ENCODE data around the gene CALCR. TPM values are rescaled to one million over a fixed set of nuclear protein-coding genes. Genes with fewer than 3 reads are reported as not detected.
"Not testable (repeated sequence)": the region's sequence is repeated elsewhere in the genome, so short reads cannot be mapped to it uniquely, and the experiment has no call there.

Gene CALCR
- total and polyA plus RNA-seq, 2 donors (not counting 1 experiment from before 2014, with no cell fraction given) = not detected

DNA sequence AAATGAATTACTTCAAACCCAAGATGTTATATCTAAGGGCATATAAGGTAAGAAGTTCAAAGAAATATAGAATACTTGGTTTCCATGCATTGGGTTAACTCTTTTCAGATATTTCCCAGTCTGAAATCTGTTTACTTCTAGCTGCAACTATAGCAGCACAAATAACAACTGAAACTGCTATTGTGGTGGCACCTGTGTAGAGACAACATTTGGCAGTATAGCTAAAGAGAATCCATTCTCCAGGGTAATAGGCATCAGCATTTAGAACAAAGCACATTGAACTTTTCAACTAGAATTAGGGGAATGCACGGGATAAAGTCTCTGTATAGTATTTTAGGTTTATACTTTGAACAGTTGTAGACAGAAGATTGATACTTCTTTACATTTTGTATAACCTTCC, 19.7 kb upstream of the CALCR start:
- no peaks in the 10 kb centered on the region for H3K36me3 ChIP-seq (replicated peaks in 1 of 2; ENCODE audit: control extremely low read depth in 1 of 2, control insufficient read depth in 1 of 2, extremely low read depth in 1 of 2, insufficient read depth in 2 of 2, low read length in 1 of 2)
- H3K27me3 ChIP-seq (replicated peaks in 1 of 4; ENCODE audit: control extremely low read depth in 1 of 4, control insufficient read depth in 3 of 4, insufficient read depth in 4 of 4, low read length in 3 of 4) = peaks cover 0 to 6% (median 0%) of the 10 kb centered on the region in 4 experiments
- no peaks in the 10 kb centered on the region for H3K9me3 ChIP-seq (ENCODE audit: control extremely low read depth in 1 of 3, control insufficient read depth in 2 of 3, insufficient read depth in 1 of 3, low read length in 2 of 3)
- no peaks in the 10 kb centered on the region for H3K79me2 ChIP-seq (ENCODE audit: control insufficient read depth, insufficient read depth, low read length)
- no peak overlapping the region for H3K4me3 Mint-ChIP-seq
- H2AFZ ChIP-seq (ENCODE audit: insufficient read depth, low read depth, low read length, poor library complexity, severe bottlenecking) = no peak overlapping the region
- H3K9me3 Mint-ChIP-seq (ENCODE audit: insufficient read depth) = no peaks in the 10 kb centered on the region
- no peak overlapping the region for H3K4me3 ChIP-seq (ENCODE audit: control extremely low read depth in 1 of 5, extremely low read depth in 1 of 5, insufficient read depth in 1 of 5, low read depth in 2 of 5, low read length in 4 of 5)
- intact Hi-C loops (cut with micrococcal nuclease) = no loop called here
- ChIA-PET POLR2A (no interaction called here), CTCF (no interaction called here)
- no peaks in the 10 kb centered on the region for H3K4me1 Mint-ChIP-seq
- H3K4me2 ChIP-seq (replicated peaks; ENCODE audit: low read depth, low read length, poor library complexity, severe bottlenecking) = no peak overlapping the region
- TF ChIP-seq EZH2 (IDR thresholded peaks at IDR 0.05; ENCODE audit: borderline replicate concordance, insufficient read depth, low read depth, low read length, poor library complexity, severe bottlenecking) = no peak
- TF ChIP-seq, protein P1, sequence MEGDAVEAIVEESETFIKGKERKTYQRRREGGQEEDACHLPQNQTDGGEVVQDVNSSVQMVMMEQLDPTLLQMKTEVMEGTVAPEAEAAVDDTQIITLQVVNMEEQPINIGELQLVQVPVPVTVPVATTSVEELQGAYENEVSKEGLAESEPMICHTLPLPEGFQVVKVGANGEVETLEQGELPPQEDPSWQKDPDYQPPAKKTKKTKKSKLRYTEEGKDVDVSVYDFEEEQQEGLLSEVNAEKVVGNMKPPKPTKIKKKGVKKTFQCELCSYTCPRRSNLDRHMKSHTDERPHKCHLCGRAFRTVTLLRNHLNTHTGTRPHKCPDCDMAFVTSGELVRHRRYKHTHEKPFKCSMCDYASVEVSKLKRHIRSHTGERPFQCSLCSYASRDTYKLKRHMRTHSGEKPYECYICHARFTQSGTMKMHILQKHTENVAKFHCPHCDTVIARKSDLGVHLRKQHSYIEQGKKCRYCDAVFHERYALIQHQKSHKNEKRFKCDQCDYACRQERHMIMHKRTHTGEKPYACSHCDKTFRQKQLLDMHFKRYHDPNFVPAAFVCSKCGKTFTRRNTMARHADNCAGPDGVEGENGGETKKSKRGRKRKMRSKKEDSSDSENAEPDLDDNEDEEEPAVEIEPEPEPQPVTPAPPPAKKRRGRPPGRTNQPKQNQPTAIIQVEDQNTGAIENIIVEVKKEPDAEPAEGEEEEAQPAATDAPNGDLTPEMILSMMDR (IDR thresholded peaks at IDR 0.05) = no peak
- H3K9ac ChIP-seq (ENCODE audit: low read length) = no peak overlapping the region
- DNase-seq (no peak), ATAC-seq (ENCODE audit: low read depth) (no peak)
- H3K27ac ChIP-seq (ENCODE audit: low read length in 2 of 2) = no peak overlapping the region
- H3K27me3 Mint-ChIP-seq = peaks cover 16% of the 10 kb centered on the region
- H3K27ac Mint-ChIP-seq = no peak overlapping the region
- no peaks in the 10 kb centered on the region for H4K20me1 ChIP-seq (ENCODE audit: control insufficient read depth, insufficient read depth, low read length, poor library complexity, severe bottlenecking)
- WGBS (ENCODE audit: insufficient coverage) = no CpG with 5 or more reads among the region's 1 CpG
- no peaks in the 10 kb centered on the region for H3K4me1 ChIP-seq (ENCODE audit: control insufficient read depth in 2 of 2, insufficient read depth in 2 of 2, low read length in 2 of 2)

DNA sequence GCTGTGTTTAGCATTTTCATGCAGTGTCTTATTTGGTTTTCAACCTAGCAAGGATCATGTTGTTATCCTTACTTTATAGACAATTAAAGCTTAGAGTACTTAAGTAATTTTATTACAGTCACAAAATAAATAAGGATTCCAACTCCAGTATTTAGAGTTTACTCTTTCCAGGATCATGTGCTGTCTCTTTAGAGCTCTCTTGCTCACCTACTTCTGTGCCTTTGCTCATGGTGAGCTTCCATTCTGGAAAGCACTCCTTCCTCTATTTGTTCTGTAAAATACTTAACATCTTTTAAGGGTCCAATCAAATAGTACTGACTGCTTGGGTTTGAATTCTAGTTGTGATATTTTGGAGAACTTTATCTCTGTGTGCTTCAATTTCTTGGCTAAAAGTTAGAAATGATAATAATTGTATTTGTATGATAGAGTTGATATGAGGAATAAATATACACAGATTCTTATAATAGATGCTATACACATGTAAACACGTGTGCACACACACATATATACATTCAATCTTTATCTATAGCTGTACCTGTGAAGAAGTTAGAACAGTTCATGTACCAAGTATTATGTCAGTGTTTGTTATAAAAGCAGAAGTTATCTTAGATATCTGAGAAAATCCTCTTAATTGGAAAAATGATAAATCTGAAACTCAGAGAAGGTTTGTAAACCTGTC, 18.2 kb upstream of the CALCR start:
- Histone ChIP-seq H3K9me3 (ENCODE audit: control extremely low read depth in 1 of 3, control insufficient read depth in 2 of 3, insufficient read depth in 1 of 3, low read length in 2 of 3) (no peaks in the 10 kb centered on the region), H3K27ac (ENCODE audit: low read length in 2 of 2) (no peak overlapping the region), H3K79me2 (ENCODE audit: control insufficient read depth, insufficient read depth, low read length) (no peaks in the 10 kb centered on the region), H3K36me3 (replicated peaks in 1 of 2; ENCODE audit: control extremely low read depth in 1 of 2, control insufficient read depth in 1 of 2, extremely low read depth in 1 of 2, insufficient read depth in 2 of 2, low read length in 1 of 2) (no peaks in the 10 kb centered on the region), H3K4me3 (ENCODE audit: control extremely low read depth in 1 of 5, extremely low read depth in 1 of 5, insufficient read depth in 1 of 5, low read depth in 2 of 5, low read length in 4 of 5) (no peak overlapping the region), H3K4me2 (replicated peaks; ENCODE audit: low read depth, low read length, poor library complexity, severe bottlenecking) (no peak overlapping the region), H2AFZ (ENCODE audit: insufficient read depth, low read depth, low read length, poor library complexity, severe bottlenecking) (no peak overlapping the region), H3K4me1 (ENCODE audit: control insufficient read depth in 2 of 2, insufficient read depth in 2 of 2, low read length in 2 of 2) (no peaks in the 10 kb centered on the region), H3K27me3 (replicated peaks in 1 of 4; ENCODE audit: control extremely low read depth in 1 of 4, control insufficient read depth in 3 of 4, insufficient read depth in 4 of 4, low read length in 3 of 4) (peaks cover 0 to 6% (median 0%) of the 10 kb centered on the region in 4 experiments), H4K20me1 (ENCODE audit: control insufficient read depth, insufficient read depth, low read length, poor library complexity, severe bottlenecking) (no peaks in the 10 kb centered on the region), H3K9ac (ENCODE audit: low read length) (no peak overlapping the region)
- ATAC-seq (ENCODE audit: low read depth) (no peak), DNase-seq (no peak)
- H3K4me1 Mint-ChIP-seq = no peaks in the 10 kb centered on the region
- intact Hi-C loops (cut with micrococcal nuclease) = no loop called here
- no peaks in the 10 kb centered on the region for H3K9me3 Mint-ChIP-seq (ENCODE audit: insufficient read depth)
- peaks cover 16% of the 10 kb centered on the region for H3K27me3 Mint-ChIP-seq
- no peak overlapping the region for H3K4me3 Mint-ChIP-seq
- no peak overlapping the region for H3K27ac Mint-ChIP-seq
- ChIA-PET POLR2A (no interaction called here), CTCF (no interaction called here)
- no CpG with 5 or more reads among the region's 1 CpG for WGBS (ENCODE audit: insufficient coverage)
- no peak for TF ChIP-seq EZH2 (IDR thresholded peaks at IDR 0.05; ENCODE audit: borderline replicate concordance, insufficient read depth, low read depth, low read length, poor library complexity, severe bottlenecking)
- TF ChIP-seq, protein P1 (IDR thresholded peaks at IDR 0.05) = no peak

DNA sequence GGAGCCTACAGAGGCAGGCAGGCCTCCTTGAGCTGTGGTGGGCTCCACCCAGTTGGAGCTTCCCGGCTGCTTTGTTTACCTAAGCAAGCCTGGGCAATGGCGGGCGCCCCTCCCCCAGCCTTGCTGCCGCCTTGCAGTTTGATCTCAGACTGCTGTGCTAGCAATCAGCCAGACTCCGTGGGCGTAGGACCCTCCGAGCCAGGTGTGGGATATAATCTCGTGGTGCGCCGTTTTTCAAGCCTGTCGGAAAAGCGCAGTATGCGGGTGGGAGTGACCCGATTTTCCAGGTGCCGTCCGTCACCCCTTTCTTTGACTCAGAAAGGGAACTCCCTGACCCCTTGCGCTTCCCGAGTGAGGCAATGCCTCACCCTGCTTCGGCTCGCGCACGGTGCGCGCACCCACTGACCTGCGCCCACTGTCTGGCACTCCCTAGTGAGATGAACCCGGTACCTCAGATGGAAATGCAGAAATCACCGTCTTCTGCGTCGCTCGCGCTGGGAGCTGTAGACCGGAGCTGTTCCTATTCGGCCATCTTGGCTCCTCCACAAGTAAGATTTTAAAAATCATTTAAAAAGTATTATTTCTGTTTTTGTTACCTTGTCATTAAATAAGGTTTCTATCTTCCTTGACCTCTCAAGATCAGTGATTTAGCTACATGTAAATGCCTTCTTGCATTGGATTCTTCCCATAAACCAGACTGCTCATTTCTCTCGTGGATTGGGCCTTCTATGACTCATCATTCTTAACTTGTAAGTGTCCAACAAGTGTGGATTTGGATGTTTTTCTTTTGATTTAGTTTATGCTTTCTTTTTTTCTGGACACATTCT, 16.9 kb upstream of the CALCR start:
- intact Hi-C loops (cut with micrococcal nuclease); H3K27ac Mint-ChIP-seq; H3K4me3 Mint-ChIP-seq: not testable (repeated sequence)

More for the DNA sequence above, 16.9 kb upstream of the CALCR start:
- H3K4me2 ChIP-seq (replicated peaks; ENCODE audit: low read depth, low read length, poor library complexity, severe bottlenecking); ATAC-seq (ENCODE audit: low read depth); H3K4me1 ChIP-seq (ENCODE audit: control insufficient read depth in 2 of 2, insufficient read depth in 2 of 2, low read length in 2 of 2); H3K9me3 ChIP-seq (ENCODE audit: control extremely low read depth in 1 of 3, control insufficient read depth in 2 of 3, insufficient read depth in 1 of 3, low read length in 2 of 3); H4K20me1 ChIP-seq (ENCODE audit: control insufficient read depth, insufficient read depth, low read length, poor library complexity, severe bottlenecking); H3K27ac ChIP-seq (ENCODE audit: low read length in 2 of 2); H3K79me2 ChIP-seq (ENCODE audit: control insufficient read depth, insufficient read depth, low read length); POLR2A ChIA-PET; DNase-seq; H2AFZ ChIP-seq (ENCODE audit: insufficient read depth, low read depth, low read length, poor library complexity, severe bottlenecking); H3K9ac ChIP-seq (ENCODE audit: low read length); H3K4me1 Mint-ChIP-seq; CTCF ChIA-PET; H3K36me3 ChIP-seq (replicated peaks in 1 of 2; ENCODE audit: control extremely low read depth in 1 of 2, control insufficient read depth in 1 of 2, extremely low read depth in 1 of 2, insufficient read depth in 2 of 2, low read length in 1 of 2); H3K4me3 ChIP-seq (ENCODE audit: control extremely low read depth in 1 of 5, extremely low read depth in 1 of 5, insufficient read depth in 1 of 5, low read depth in 2 of 5, low read length in 4 of 5); H3K27me3 ChIP-seq (replicated peaks in 1 of 4; ENCODE audit: control extremely low read depth in 1 of 4, control insufficient read depth in 3 of 4, insufficient read depth in 4 of 4, low read length in 3 of 4); H3K9me3 Mint-ChIP-seq (ENCODE audit: insufficient read depth): not testable (repeated sequence)
- H3K27me3 Mint-ChIP-seq = peaks cover 11% of the 10 kb centered on the region
- 100% methylated on average over 7 of the region's 34 CpGs for WGBS (ENCODE audit: insufficient coverage)
